Smooth muscle cell (in vitro differentiated cells): Measurements from ENCODE around the gene DEGS1. TPM values are rescaled to one million over a fixed set of nuclear protein-coding genes. Genes with fewer than 3 reads are reported as not detected.

Experiments
- DNase-seq: peaks from one replicate; lab custom pipeline; 2025; ENCODE audit not compliant: unreplicated experiment; lab: John Stamatoyannopoulos, UW
- H2AFZ ChIP-seq: fragments of 200-600 bp; sonication (generic); 2 replicates; pipeline ENCODE4 v1.6.0; 2016; ENCODE audit warnings: antibody characterized with exemption, low read depth, mild to moderate bottlenecking
- H3F3A ChIP-seq: fragments of 200-600 bp; sonication (generic); 2 replicates; pipeline ENCODE4 v1.6.0; 2017; ENCODE audit warnings: antibody characterized with exemption, low read depth
- H3K27ac ChIP-seq: fragments of 200-600 bp; sonication (generic); 2 replicates; pipeline ENCODE4 v1.5.1; 2016; ENCODE audit warnings: low read depth, mild to moderate bottlenecking
- H3K27me3 ChIP-seq: fragments of 200-600 bp; sonication (generic); 2 replicates; pipeline ENCODE4 v1.6.1; 2016; ENCODE audit warnings: low read depth, mild to moderate bottlenecking
- H3K36me3 ChIP-seq: fragments of 200-600 bp; sonication (generic); 2 replicates; pipeline ENCODE4 v1.5.1; 2016; ENCODE audit warnings: low read depth
- H3K4me1 ChIP-seq: fragments of 200-600 bp; sonication (generic); 2 replicates; pipeline ENCODE4 v1.5.1; 2016; ENCODE audit warnings: low read depth
- H3K4me2 ChIP-seq: fragments of 200-600 bp; sonication (generic); 2 replicates; pipeline ENCODE4 v1.6.0; 2016; ENCODE audit warnings: mild to moderate bottlenecking
- H3K4me3 ChIP-seq: fragments of 200-600 bp; sonication (generic); 2 replicates; pipeline ENCODE4 v1.5.1; 2016; ENCODE audit warnings: mild to moderate bottlenecking
- H3K79me2 ChIP-seq: fragments of 200-600 bp; sonication (generic); 2 replicates; pipeline ENCODE4 v1.6.0; 2016; ENCODE audit warnings: low read depth, mild to moderate bottlenecking
- H3K9ac ChIP-seq: fragments of 200-600 bp; sonication (generic); 2 replicates; pipeline ENCODE4 v1.6.0; 2016; ENCODE audit warnings: low read depth
- H3K9me3 ChIP-seq: fragments of 200-600 bp; sonication (generic); replicated peaks from 2 replicates; pipeline ENCODE4 v1.5.1; 2016; ENCODE audit warnings: low read depth
- H4K20me1 ChIP-seq: fragments of 200-600 bp; sonication (generic); 2 replicates; pipeline ENCODE4 v1.6.0; 2016; ENCODE audit warnings: low read depth
- CTCF ChIP-seq: fragments of 200-600 bp; sonication (generic); IDR thresholded peaks from 2 replicates; pipeline ENCODE4 v1.5.1; 2017; ENCODE audit warnings: borderline replicate concordance, mild to moderate bottlenecking, antibody characterized with exemption; ENCODE audit not compliant: insufficient read depth, poor library complexity, severe bottlenecking
- WGBS: methylation state at CpG from one replicate; pipeline ENCODE4 v1.1.7; 2016; ENCODE audit warnings: low lambda C conversion rate; 5-methylcytosine and 5-hydroxymethylcytosine counted together
- polyA plus RNA-seq: library from polyadenylated mRNA; unstranded; fragments of >200 nt; fragmentation: Nextera tagmentation; extraction: Ambion mirVana; gene quantifications from 2 replicates; pipeline ENCODE4 v1.2.1, GENCODE V29; 2016
- total RNA-seq: library from RNA; depleted of rRNA; stranded (reverse); fragments of >200 nt; gene quantifications from 2 replicates; pipeline ENCODE4 v1.2.3, GENCODE V29; 2014

The DEGS1 gene
- total and polyA plus RNA-seq, 2 experiments from 2014 or later, result 188 TPM

- no peak overlapping the region for H3K4me3 ChIP-seq
- 99% methylated on average over 3 of the region's 3 CpGs for WGBS
Measured at GRCh38 chr1:224138198-224138597, 44.8 kb upstream of the DEGS1 start.

GRCh38 chr1:224141693-224142092 is 41.3 kb upstream of the DEGS1 start:
- Histone ChIP-seq H3K9me3 (no peaks in the 10 kb centered on the region), H3K4me3 (no peak overlapping the region), H3K79me2 (no peaks in the 10 kb centered on the region), H3K27me3 (no peaks in the 10 kb centered on the region), H2AFZ (no peak overlapping the region), H3K9ac (no peak overlapping the region), H3F3A (no peaks in the 10 kb centered on the region), H3K27ac (no peak overlapping the region), H4K20me1 (no peaks in the 10 kb centered on the region), H3K36me3 (peaks cover 5% of the 10 kb centered on the region), H3K4me1 (no peaks in the 10 kb centered on the region), H3K4me2 (no peak overlapping the region)
- no peak for DNase-seq
- WGBS, result 98% methylated on average over 3 of the region's 3 CpGs
- no peak for TF ChIP-seq CTCF

More at GRCh38 chr1:224138198-224138597, 44.8 kb upstream of the DEGS1 start:
- no peak overlapping the region for H3K27ac ChIP-seq
- H3K4me2 ChIP-seq, result no peak overlapping the region
- no peaks in the 10 kb centered on the region for H3K9me3 ChIP-seq
- no peaks in the 10 kb centered on the region for H3F3A ChIP-seq
- H3K4me1 ChIP-seq, result no peaks in the 10 kb centered on the region
- no peak for DNase-seq
- no peak overlapping the region for H3K9ac ChIP-seq
- peaks cover 3% of the 10 kb centered on the region for H4K20me1 ChIP-seq
- no peak for TF ChIP-seq CTCF
- H3K27me3 ChIP-seq, result no peaks in the 10 kb centered on the region
- peaks cover 5% of the 10 kb centered on the region for H3K36me3 ChIP-seq
- H3K79me2 ChIP-seq, result no peaks in the 10 kb centered on the region
- no peak overlapping the region for H2AFZ ChIP-seq

GRCh38 chr1:224149709-224150108 is 33.3 kb upstream of the DEGS1 start:
- H3K9me3 ChIP-seq, result no peaks in the 10 kb centered on the region
- H3K27ac ChIP-seq, result no peak overlapping the region
- H2AFZ ChIP-seq, result no peak overlapping the region
- H3F3A ChIP-seq, result no peaks in the 10 kb centered on the region
- no peak overlapping the region for H3K9ac ChIP-seq
- no peaks in the 10 kb centered on the region for H3K4me1 ChIP-seq
- H3K4me2 ChIP-seq, result no peak overlapping the region
- no peak for DNase-seq
- no peaks in the 10 kb centered on the region for H3K79me2 ChIP-seq
- no peaks in the 10 kb centered on the region for H3K27me3 ChIP-seq
- peaks cover 5% of the 10 kb centered on the region for H3K36me3 ChIP-seq
- WGBS, result 74% methylated on average over 1 of the region's 1 CpG
- TF ChIP-seq CTCF, result no peak
- H3K4me3 ChIP-seq, result no peak overlapping the region
- no peaks in the 10 kb centered on the region for H4K20me1 ChIP-seq

- Histone ChIP-seq H3F3A (no peaks in the 10 kb centered on the region), H3K4me2 (no peak overlapping the region), H4K20me1 (no peaks in the 10 kb centered on the region), H3K4me3 (no peak overlapping the region), H2AFZ (no peak overlapping the region), H3K9me3 (no peaks in the 10 kb centered on the region), H3K9ac (no peak overlapping the region), H3K27ac (no peak overlapping the region), H3K79me2 (no peaks in the 10 kb centered on the region), H3K4me1 (no peaks in the 10 kb centered on the region), H3K27me3 (no peaks in the 10 kb centered on the region), H3K36me3 (peaks cover 5% of the 10 kb centered on the region)
- no peak for DNase-seq
- WGBS, result 87% methylated on average over 3 of the region's 3 CpGs
- TF ChIP-seq CTCF, result no peak
Measured at GRCh38 chr1:224151117-224151516, 31.9 kb upstream of the DEGS1 start.
